Esophagus squamous epithelium (tissue), 5 donors: ENCODE data around the gene VEGFB. TPM values are rescaled to one million over a fixed set of nuclear protein-coding genes. Genes with fewer than 3 reads are reported as not detected.

ENCODE experiments used
- DNase-seq: peaks from one replicate; lab custom pipeline; 2025; lab: John Stamatoyannopoulos, UW
- H3K27ac ChIP-seq, 4 donors: fragments of 200-600 bp; sonication (generic); one replicate each; pipeline ENCODE4 v1.5.1; 2016 to 2019; ENCODE audit warnings: mild to moderate bottlenecking in 1 of 4
- H3K27me3 ChIP-seq, 4 donors: fragments of 200-600 bp; sonication (generic); 1 replicate in 3 of 4; 2 replicates in 1 of 4; pipeline versions ENCODE4 v1.5.1 to v1.6.0; 2017 to 2021; ENCODE audit warnings: antibody characterized with exemption in 1 of 4
- H3K36me3 ChIP-seq, 3 donors: fragments of 200-600 bp; sonication (generic); one replicate each; pipeline ENCODE4 v1.5.1; 2016 to 2019
- H3K4me1 ChIP-seq, 3 donors: fragments of 200-600 bp; sonication (generic); one replicate each; pipeline ENCODE4 v1.5.1; 2017 to 2019
- H3K4me3 ChIP-seq, 4 donors: fragments of 200-600 bp; sonication (generic); 1 replicate in 3 of 4; 2 replicates in 1 of 4; pipeline ENCODE4 v1.5.1; 2016 to 2019; ENCODE audit warnings: mild to moderate bottlenecking in 2 of 4, moderate library complexity in 1 of 4
- H3K9me3 ChIP-seq, 3 donors: fragments of 200-600 bp; sonication (generic); one replicate each; pipeline ENCODE4 v1.5.1; 2016 to 2019
- CTCF ChIP-seq, 6 experiments: fragments of 450-650 bp in 4 of 6; fragments of 200-600 bp in 2 of 6; sonication (generic) in 2 of 6; IDR thresholded peaks; one replicate each; pipeline ENCODE4 v1.5.1; 2016 to 2019; ENCODE audit warnings: antibody characterized with exemption in 6 of 6, mild to moderate bottlenecking in 4 of 6, moderate library complexity in 4 of 6
- POLR2A ChIP-seq, 4 donors: fragments of 450-650 bp; IDR thresholded peaks; one replicate each; pipeline ENCODE4 v1.6.1; 2017; ENCODE audit warnings: antibody characterized with exemption in 4 of 4, mild to moderate bottlenecking in 4 of 4, moderate library complexity in 3 of 4
- WGBS, 2 donors: methylation state at CpG; one replicate each; pipeline ENCODE4 v1.1.5; 2018; 5-methylcytosine and 5-hydroxymethylcytosine counted together
- intact Hi-C: fragments of 100-400 bp; cut with DNase I; formaldehyde crosslinking; loops from one replicate; pipeline ENCODE4 v1.15.0; 2022
- total RNA-seq, 4 donors: library from RNA; depleted of rRNA; stranded (reverse); fragments of >200 nt; gene quantifications; one replicate each; pipeline ENCODE4 v1.1.0, GENCODE V29; 2016
- donor health status: DM: yes; HTN: yes; CAD: no.

Gene VEGFB
- total RNA-seq, 4 donors from 2014 or later = 18.0 to 50.5 (median 30.9) TPM

GRCh38 chr11:64232967-64233315, 1.4 kb upstream of the VEGFB start:
- WGBS, 2 donors = 69 to 83% methylated on average over 8 of the region's 8 CpGs
- Histone ChIP-seq H3K4me1 (peaks cover 33 to 93% (median 51%) of the 10 kb centered on the region in 3 donors), H3K27ac (no peak overlapping the region), H3K36me3 (peaks cover 0 to 21% (median 0%) of the 10 kb centered on the region in 3 donors), H3K4me3 (no peak overlapping the region), H3K9me3 (no peaks in the 10 kb centered on the region), H3K27me3 (no peaks in the 10 kb centered on the region)
- no peak for DNase-seq
- intact Hi-C loops = no loop called here
- TF ChIP-seq CTCF (IDR thresholded peaks at IDR 0.05) (no peak), POLR2A (IDR thresholded peaks at IDR 0.05) (no peak)

DNA sequence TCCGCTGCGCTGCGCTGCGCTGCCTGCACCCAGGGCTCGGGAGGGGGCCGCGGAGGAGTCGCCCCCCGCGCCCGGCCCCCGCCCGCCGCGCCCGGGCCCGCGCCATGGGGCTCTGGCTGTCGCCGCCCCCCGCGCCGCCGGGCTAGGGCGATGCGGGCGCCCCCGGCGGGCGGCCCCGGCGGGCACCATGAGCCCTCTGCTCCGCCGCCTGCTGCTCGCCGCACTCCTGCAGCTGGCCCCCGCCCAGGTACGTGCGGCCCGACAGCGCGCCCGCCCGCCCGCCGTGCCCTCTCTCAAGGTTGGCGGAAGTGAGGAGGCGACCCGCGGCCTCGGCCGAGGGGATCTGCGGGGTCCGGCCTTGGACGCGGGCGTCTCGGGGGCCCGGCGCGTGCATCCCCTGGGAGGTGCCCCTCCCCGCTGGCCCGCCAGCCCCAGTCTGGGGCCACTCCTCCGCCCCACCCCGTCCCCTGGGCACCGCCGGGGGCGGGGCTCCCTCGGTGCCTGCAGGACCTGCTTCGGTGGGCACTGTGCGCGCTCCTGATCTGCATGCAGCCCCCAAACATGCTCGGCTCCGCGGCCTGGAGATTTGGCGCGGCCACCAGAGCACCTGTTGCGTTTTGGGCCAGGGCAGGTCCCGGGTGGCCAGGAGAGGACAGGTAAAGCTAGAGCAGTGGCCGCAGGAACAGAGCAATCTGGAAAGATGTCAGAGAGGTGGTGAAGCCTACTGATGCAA, 429 bp downstream of the VEGFB start:
- peaks cover 39 to 93% (median 63%) of the 10 kb centered on the region in 3 donors for H3K4me1 ChIP-seq
- no CpG with 5 or more reads among the region's 80 CpGs for WGBS, 2 donors
- intact Hi-C loops = no loop called here

GRCh38 chr11:64235437-64236161, 1.2 kb downstream of the VEGFB start:
- H3K27ac ChIP-seq = peak overlapping the region; percentile 75 to 93 (median 85)
- intact Hi-C loops = no loop called here
- WGBS, 2 donors = 72 to 73% methylated on average over 5 of the region's 12 CpGs
- H3K36me3 ChIP-seq = peaks cover 0 to 35% (median 0%) of the 10 kb centered on the region in 3 donors
- H3K9me3 ChIP-seq = no peaks in the 10 kb centered on the region
- no peak for TF ChIP-seq POLR2A (IDR thresholded peaks at IDR 0.05)
- H3K4me1 ChIP-seq = peaks cover 47 to 95% (median 68%) of the 10 kb centered on the region in 3 donors
- H3K4me3 ChIP-seq = peak overlapping the region; percentile 56 to 88 (median 75)
- no peak for DNase-seq
- H3K27me3 ChIP-seq = no peaks in the 10 kb centered on the region

More for the DNA sequence above, 429 bp downstream of the VEGFB start:
- Histone ChIP-seq H3K36me3 (peaks cover 0 to 35% (median 0%) of the 10 kb centered on the region in 3 donors), H3K9me3 (no peaks in the 10 kb centered on the region), H3K27me3 (no peaks in the 10 kb centered on the region), H3K27ac (peak overlapping the region; percentile 75 to 93 (median 85)), H3K4me3 (peak overlapping the region; percentile 56 to 88 (median 75))
- TF ChIP-seq CTCF (IDR thresholded peaks at IDR 0.05) = no peak
- peak in 1 of 4 donors; percentile 45 for TF ChIP-seq POLR2A (IDR thresholded peaks at IDR 0.05)
- no peak for DNase-seq

- H3K4me1 ChIP-seq = peaks cover 56 to 86% (median 59%) of the 10 kb centered on the region in 3 donors
- DNase-seq = no peak
- 0 to 48% methylated on average over 1 to 8 of the region's 12 CpGs for WGBS, 2 donors
- peak in 1 of 6 experiments; percentile 27 for TF ChIP-seq CTCF (IDR thresholded peaks at IDR 0.05)
- TF ChIP-seq POLR2A (IDR thresholded peaks at IDR 0.05) = no peak
- H3K27ac ChIP-seq = peak overlapping the region; percentile 95 to 100 (median 99)
- H3K9me3 ChIP-seq = no peaks in the 10 kb centered on the region
- peaks cover 0 to 35% (median 0%) of the 10 kb centered on the region in 3 donors for H3K36me3 ChIP-seq
- peak overlapping the region in 2 of 4 donors; percentile 3 to 30 for H3K4me3 ChIP-seq
- intact Hi-C loops = no loop called here
- no peaks in the 10 kb centered on the region for H3K27me3 ChIP-seq
Observed at GRCh38 chr11:64237484-64237951, 3.1 kb downstream of the VEGFB start.

- 62 to 85% methylated on average over 4 to 6 of the region's 9 CpGs for WGBS, 2 donors
- no peak for DNase-seq
- no peaks in the 10 kb centered on the region for H3K9me3 ChIP-seq
- H3K27me3 ChIP-seq = no peaks in the 10 kb centered on the region
- H3K4me1 ChIP-seq = peaks cover 61 to 86% (median 65%) of the 10 kb centered on the region in 3 donors
- H3K27ac ChIP-seq = peak overlapping the region; percentile 95 to 100 (median 99)
- TF ChIP-seq POLR2A (IDR thresholded peaks at IDR 0.05) = no peak
- no peak for TF ChIP-seq CTCF (IDR thresholded peaks at IDR 0.05)
- intact Hi-C loops = no loop called here
- no peak overlapping the region for H3K4me3 ChIP-seq
- peaks cover 0 to 40% (median 0%) of the 10 kb centered on the region in 3 donors for H3K36me3 ChIP-seq
Observed at GRCh38 chr11:64238076-64238475, 3.7 kb downstream of the VEGFB start.
